Measurements from ENCODE around the gene USP47. TPM values are rescaled to one million over a fixed set of nuclear protein-coding genes. Genes with fewer than 3 reads are reported as not detected.

The USP47 gene
- polyA plus RNA-seq, 1 donor from 2014 or later: 34.5 TPM

DNA sequence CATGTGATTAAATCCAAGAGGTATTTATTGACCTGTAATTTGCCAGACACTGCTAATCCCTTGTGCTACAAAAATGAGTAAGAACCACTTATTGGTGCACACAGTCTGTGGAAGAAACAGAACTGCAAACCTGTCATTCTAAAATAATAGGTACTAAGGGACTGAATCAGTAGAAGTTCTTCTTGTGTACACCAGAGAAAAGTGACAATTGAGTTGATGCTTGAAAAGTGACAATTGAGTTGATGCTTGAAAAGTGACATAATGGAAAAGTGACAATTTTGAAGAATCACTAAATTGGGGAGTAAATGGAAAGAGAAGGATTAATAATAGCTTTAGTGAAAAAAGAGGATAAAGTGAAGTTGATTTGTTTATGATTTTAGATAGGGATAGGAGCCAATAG lies 110.3 kb downstream of the USP47 start:
- H3K9me3 Mint-ChIP-seq: no peaks in the 10 kb centered on the region
- no peak overlapping the region for H3K4me3 Mint-ChIP-seq
- no peaks in the 10 kb centered on the region for H3K27me3 Mint-ChIP-seq
- no peak overlapping the region for H3K27ac Mint-ChIP-seq
- no peaks in the 10 kb centered on the region for H3K4me1 Mint-ChIP-seq
- H3K36me3 Mint-ChIP-seq: peaks cover 11% of the 10 kb centered on the region

- Mint-ChIP-seq H3K4me1 (peaks cover 0 to 10% (median 3%) of the 10 kb centered on the region in 3 donors), H3K9me3 (no peaks in the 10 kb centered on the region), H3K27me3 (no peaks in the 10 kb centered on the region), H3K27ac (no peak overlapping the region), H3K36me3 (peaks cover 11% of the 10 kb centered on the region), H3K4me3 (no peak overlapping the region)
Measured at GRCh38 chr11:11956006-11956405, 114.2 kb downstream of the USP47 start.

- Mint-ChIP-seq H3K9me3 (no peaks in the 10 kb centered on the region), H3K36me3 (peaks cover 8% of the 10 kb centered on the region), H3K27me3 (no peaks in the 10 kb centered on the region), H3K4me3 (no peak overlapping the region), H3K27ac (no peak overlapping the region), H3K4me1 (peaks cover 0 to 12% (median 3%) of the 10 kb centered on the region in 3 donors)
Measured at GRCh38 chr11:11958403-11959231, 116.8 kb downstream of the USP47 start.

DNA sequence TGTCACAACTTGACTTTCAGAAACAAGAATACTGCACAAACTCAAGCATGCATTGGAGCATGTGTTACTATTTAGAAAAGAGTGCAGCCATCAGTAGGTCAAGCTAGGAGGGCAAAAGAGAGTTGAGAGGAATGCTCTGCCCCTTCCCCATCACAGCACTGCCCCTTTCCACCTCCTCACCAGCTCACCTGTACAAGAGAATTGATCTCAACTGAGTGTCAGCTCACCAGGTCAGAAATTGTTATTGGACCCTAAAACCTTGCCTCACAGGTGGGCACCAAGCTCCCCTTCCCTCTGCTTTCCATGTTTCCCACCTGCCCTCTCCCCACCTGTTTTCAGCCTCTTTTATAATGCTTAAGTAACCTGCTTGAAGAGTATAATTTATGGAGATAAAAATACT lies 117.8 kb downstream of the USP47 start:
- Mint-ChIP-seq H3K4me3 (no peak overlapping the region), H3K4me1 (peaks cover 0 to 12% (median 3%) of the 10 kb centered on the region in 3 donors), H3K27me3 (no peaks in the 10 kb centered on the region), H3K36me3 (peaks cover 8% of the 10 kb centered on the region), H3K27ac (peak overlapping the region in 1 of 3 donors; percentile 91), H3K9me3 (no peaks in the 10 kb centered on the region)

DNA sequence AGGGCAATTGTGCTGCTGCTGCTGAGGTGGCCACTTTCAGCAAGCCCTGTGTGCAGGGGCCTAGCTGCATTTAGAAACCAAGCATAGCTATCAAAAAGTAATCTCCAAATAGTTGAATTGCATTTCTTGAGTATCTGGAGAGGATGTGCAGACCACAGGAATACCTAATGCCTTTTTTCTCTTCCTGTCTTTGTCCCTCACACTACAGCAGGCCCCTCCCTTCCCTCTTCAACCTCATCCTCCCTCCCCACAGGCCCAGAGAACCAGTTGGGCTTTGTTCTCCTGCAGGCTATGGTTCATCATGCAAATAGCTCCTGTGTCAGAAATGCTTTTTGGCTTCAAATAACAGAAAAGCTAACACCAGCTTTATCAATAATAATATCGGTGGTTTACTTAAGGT lies 118.9 kb downstream of the USP47 start:
- H3K9me3 Mint-ChIP-seq: no peaks in the 10 kb centered on the region
- H3K4me1 Mint-ChIP-seq: peaks cover 0 to 12% (median 3%) of the 10 kb centered on the region in 3 donors
- H3K27ac Mint-ChIP-seq: peak overlapping the region in 1 of 3 donors; percentile 17
- H3K4me3 Mint-ChIP-seq: no peak overlapping the region
- H3K27me3 Mint-ChIP-seq: no peaks in the 10 kb centered on the region
- H3K36me3 Mint-ChIP-seq: peaks cover 8% of the 10 kb centered on the region

- H3K27ac Mint-ChIP-seq: no peak overlapping the region
- H3K4me3 Mint-ChIP-seq: no peak overlapping the region
- H3K9me3 Mint-ChIP-seq: no peaks in the 10 kb centered on the region
- H3K27me3 Mint-ChIP-seq: peaks cover 1% of the 10 kb centered on the region
- H3K4me1 Mint-ChIP-seq: peaks cover 0 to 12% (median 3%) of the 10 kb centered on the region in 3 donors
- H3K36me3 Mint-ChIP-seq: peaks cover 2% of the 10 kb centered on the region
Measured at GRCh38 chr11:11961399-11962028, 119.7 kb downstream of the USP47 start.

DNA sequence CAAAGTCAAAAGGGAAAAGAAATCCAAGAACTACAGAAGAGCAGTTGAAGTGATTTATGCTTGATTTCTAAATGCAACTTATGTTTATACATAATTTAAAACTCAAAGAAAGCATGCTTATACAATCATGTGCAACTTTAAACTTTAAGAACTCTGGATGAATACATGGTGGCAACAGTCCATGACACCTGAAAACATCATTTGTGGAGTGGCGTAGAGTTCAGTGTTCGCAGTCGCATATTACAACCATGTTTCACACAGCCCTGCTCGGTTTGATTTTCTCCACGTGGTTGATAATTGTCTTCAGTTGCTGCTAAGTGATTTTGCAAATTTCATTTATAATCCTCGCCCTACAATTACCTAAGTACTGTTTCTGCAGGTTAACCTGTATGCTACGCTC lies 121.3 kb downstream of the USP47 start:
- no peaks in the 10 kb centered on the region for H3K36me3 Mint-ChIP-seq
- no peak overlapping the region for H3K4me3 Mint-ChIP-seq
- H3K4me1 Mint-ChIP-seq: peaks cover 0 to 12% (median 3%) of the 10 kb centered on the region in 3 donors
- no peaks in the 10 kb centered on the region for H3K9me3 Mint-ChIP-seq
- peaks cover 3% of the 10 kb centered on the region for H3K27me3 Mint-ChIP-seq
- H3K27ac Mint-ChIP-seq: no peak overlapping the region

GRCh38 chr11:11963842-11964773 lies 122.3 kb downstream of the USP47 start:
- Mint-ChIP-seq H3K4me3 (no peak overlapping the region), H3K9me3 (no peaks in the 10 kb centered on the region), H3K36me3 (no peaks in the 10 kb centered on the region), H3K27me3 (peaks cover 3% of the 10 kb centered on the region), H3K4me1 (peaks cover 0 to 12% (median 3%) of the 10 kb centered on the region in 3 donors), H3K27ac (no peak overlapping the region)

DNA sequence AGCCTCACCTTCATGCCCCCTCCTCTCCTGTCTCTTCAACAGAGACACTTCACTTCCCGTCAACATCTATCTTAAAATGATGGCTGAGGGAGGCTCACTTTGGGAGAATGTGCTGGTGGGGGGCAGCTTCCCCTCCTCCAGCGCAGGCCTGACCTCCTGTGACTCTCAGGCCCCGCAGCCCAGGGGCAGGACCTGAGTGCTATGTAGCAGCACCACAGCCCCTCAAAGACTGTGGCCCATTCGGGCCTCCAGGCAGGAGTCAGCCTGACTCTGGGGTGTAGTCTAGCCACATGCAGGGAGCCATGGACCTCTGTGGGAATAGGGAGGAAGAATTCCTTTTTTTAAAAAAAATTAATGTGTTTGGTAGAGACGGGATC lies 123.0 kb downstream of the USP47 start:
- no peak overlapping the region for H3K27ac Mint-ChIP-seq
- H3K4me3 Mint-ChIP-seq: no peak overlapping the region
- H3K27me3 Mint-ChIP-seq: peaks cover 3% of the 10 kb centered on the region
- no peaks in the 10 kb centered on the region for H3K9me3 Mint-ChIP-seq
- H3K36me3 Mint-ChIP-seq: no peaks in the 10 kb centered on the region
- peaks cover 0 to 12% (median 3%) of the 10 kb centered on the region in 3 donors for H3K4me1 Mint-ChIP-seq

DNA sequence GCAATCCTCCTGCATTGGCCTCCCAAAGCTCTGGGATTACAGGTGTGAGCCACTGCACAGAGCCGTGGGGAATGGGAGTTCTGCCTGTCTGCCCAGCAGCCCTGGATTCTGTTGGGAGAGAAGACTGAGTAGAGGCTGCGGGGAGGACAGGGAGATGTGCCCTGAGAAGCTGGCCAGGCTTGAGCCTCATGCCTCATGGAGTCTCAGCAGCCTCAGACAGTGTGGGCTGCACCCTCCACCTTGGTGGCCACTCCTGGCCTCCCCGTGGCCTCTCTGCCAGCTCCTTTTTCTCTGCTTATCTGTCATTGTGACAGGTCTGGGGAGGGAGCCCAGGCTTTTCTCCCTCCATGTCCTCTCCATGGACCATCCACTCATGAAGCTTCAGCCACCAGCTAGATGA lies 123.4 kb downstream of the USP47 start:
- peak overlapping the region in 1 of 3 donors; percentile 59 for H3K27ac Mint-ChIP-seq

DNA sequence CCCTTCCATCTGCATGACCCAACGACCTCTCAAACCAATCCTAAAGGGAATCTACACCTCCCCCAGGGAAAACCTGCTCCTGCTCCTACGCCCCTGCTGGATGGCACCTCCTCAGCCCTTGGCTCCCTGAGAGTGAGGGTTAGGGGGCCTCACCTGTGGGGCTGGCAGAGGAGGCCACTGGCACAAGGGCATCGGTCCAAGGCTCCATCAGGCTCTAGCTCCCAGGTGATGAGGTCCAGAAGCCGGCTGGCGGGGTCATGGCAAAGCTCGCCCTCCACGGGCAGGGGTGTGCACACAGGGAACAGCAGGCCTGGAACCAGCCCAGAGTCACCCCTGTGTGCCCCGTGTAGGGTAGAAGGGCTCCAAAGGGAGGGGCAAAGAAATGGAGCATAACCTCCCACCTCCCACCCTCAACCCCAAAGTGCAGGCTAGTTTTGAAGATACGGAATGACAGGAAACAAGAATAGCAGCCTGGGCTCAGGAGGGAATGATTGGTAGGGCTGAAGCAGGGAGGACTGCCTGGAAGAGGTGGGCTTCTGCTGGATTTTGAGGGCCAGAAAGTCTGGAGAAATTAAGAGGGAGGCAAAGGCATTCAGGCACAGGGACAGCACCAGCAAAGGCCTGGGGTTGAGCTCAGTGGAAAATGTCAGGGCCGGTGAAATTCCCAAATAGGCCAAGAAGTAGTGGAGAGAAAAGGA lies 124.0 kb downstream of the USP47 start:
- peaks cover 3% of the 10 kb centered on the region for H3K27me3 Mint-ChIP-seq
- no peak overlapping the region for H3K4me3 Mint-ChIP-seq
- H3K9me3 Mint-ChIP-seq: no peaks in the 10 kb centered on the region
- no peaks in the 10 kb centered on the region for H3K36me3 Mint-ChIP-seq
- H3K4me1 Mint-ChIP-seq: peaks cover 0 to 3% (median 0%) of the 10 kb centered on the region in 3 donors
- peak overlapping the region in 1 of 3 donors; percentile 59 for H3K27ac Mint-ChIP-seq

More for the DNA sequence above, 123.4 kb downstream of the USP47 start:
- Mint-ChIP-seq H3K27me3 (peaks cover 3% of the 10 kb centered on the region), H3K4me3 (no peak overlapping the region), H3K4me1 (peaks cover 0 to 10% (median under 1%) of the 10 kb centered on the region in 3 donors), H3K36me3 (no peaks in the 10 kb centered on the region), H3K9me3 (no peaks in the 10 kb centered on the region)

- no peaks in the 10 kb centered on the region for H3K36me3 Mint-ChIP-seq
- no peaks in the 10 kb centered on the region for H3K4me1 Mint-ChIP-seq
- H3K4me3 Mint-ChIP-seq: no peak overlapping the region
- H3K27ac Mint-ChIP-seq: no peak overlapping the region
- H3K27me3 Mint-ChIP-seq: peaks cover 3% of the 10 kb centered on the region
- H3K9me3 Mint-ChIP-seq: no peaks in the 10 kb centered on the region
Measured at GRCh38 chr11:11966354-11966741, 124.6 kb downstream of the USP47 start.

- Mint-ChIP-seq H3K9me3 (no peaks in the 10 kb centered on the region), H3K4me1 (no peaks in the 10 kb centered on the region), H3K27me3 (peaks cover 3% of the 10 kb centered on the region), H3K27ac (no peak overlapping the region), H3K4me3 (no peak overlapping the region), H3K36me3 (no peaks in the 10 kb centered on the region)
Measured at GRCh38 chr11:11966826-11967668, 125.3 kb downstream of the USP47 start.
